Neural cell (in vitro differentiated cells): ENCODE results near the gene KCTD16.

Experiments
- CTCF ChIP-seq: fragments of 450-650 bp; IDR thresholded peaks from 2 replicates; pipeline ENCODE4 v1.5.1; 2014; ENCODE audit warnings: antibody characterized with exemption, mild to moderate bottlenecking, moderate library complexity; ENCODE audit not compliant: poor library complexity, severe bottlenecking
- EP300 ChIP-seq: fragments of 450-650 bp; conservative IDR thresholded peaks from 2 replicates; pipeline ENCODE4 v1.6.1; 2014; ENCODE audit warnings: antibody characterized with exemption, mild to moderate bottlenecking, moderate library complexity; ENCODE audit not compliant: poor library complexity, severe bottlenecking
- EZH2 ChIP-seq: fragments of 200-600, 300-800 bp; shearing (Covaris generic), sonication (generic); IDR thresholded peaks from 2 replicates; pipeline ENCODE4 v1.6.1; 2014; ENCODE audit warnings: antibody characterized with exemption, low read length, borderline replicate concordance, mild to moderate bottlenecking; ENCODE audit not compliant: insufficient read depth, poor library complexity, severe bottlenecking
- TAF1 ChIP-seq: IDR thresholded peaks from 2 replicates; pipeline ENCODE4 v1.6.1; 2012; ENCODE audit warnings: low read depth

- TF ChIP-seq CTCF (no peak), EZH2 (no peak), TAF1 (no peak), EP300 (no peak)
These were observed 317.1 kb downstream of the KCTD16 start for GRCh38 chr5:144487761-144488160.
